IMR-90 (cell line): ENCODE measurements around the gene WRAP73.

Source experiments
- BHLHE40 ChIP-seq: fragments of 150-350 bp; IDR thresholded peaks from 2 replicates; pipeline ENCODE4 v1.6.1; 2016; ENCODE audit warnings: mild to moderate bottlenecking, low read depth, low read length
- CHD1 ChIP-seq: IDR thresholded peaks from 2 replicates; pipeline ENCODE4 v1.6.1; 2012; ENCODE audit warnings: low read depth, low read length, improper control_type of control experiment
- CTCF ChIP-seq: conservative IDR thresholded peaks from 2 replicates; pipeline ENCODE4 v1.5.1; 2012; ENCODE audit warnings: mild to moderate bottlenecking, low read depth, low read length, improper control_type of control experiment
- ELK1 ChIP-seq: fragments of 150-350 bp; IDR thresholded peaks from 2 replicates; pipeline ENCODE4 v1.6.1; 2016; ENCODE audit warnings: low read depth, mild to moderate bottlenecking, low read length, moderate library complexity, borderline replicate concordance
- FOS ChIP-seq: fragments of 150-350 bp; IDR thresholded peaks from 2 replicates; pipeline ENCODE4 v1.6.1; 2016; ENCODE audit warnings: low read depth, low read length
- POLR2A ChIP-seq: IDR thresholded peaks from 2 replicates; pipeline ENCODE4 v1.6.1; 2012; ENCODE audit warnings: mild to moderate bottlenecking, low read depth, low read length
- RCOR1 ChIP-seq: IDR thresholded peaks from 2 replicates; pipeline ENCODE4 v1.6.1; 2012; ENCODE audit warnings: mild to moderate bottlenecking, low read length, improper control_type of control experiment; ENCODE audit not compliant: insufficient replicate concordance
- USF2 ChIP-seq: fragments of 150-350 bp; IDR thresholded peaks from 2 replicates; pipeline ENCODE4 v1.6.1; 2017; ENCODE audit warnings: mild to moderate bottlenecking, antibody characterized with exemption, low read length, low read depth

- TF ChIP-seq CHD1 = no peak
- no peak for TF ChIP-seq USF2
- TF ChIP-seq BHLHE40 = no peak
- TF ChIP-seq POLR2A = no peak
- TF ChIP-seq CTCF = no peak
- TF ChIP-seq FOS = no peak
- TF ChIP-seq RCOR1 = no peak
- TF ChIP-seq ELK1 = no peak
Observed at GRCh38 chr1:3674100-3675094, 24.5 kb upstream of the WRAP73 start.
